ENCODE measurements around the gene QSOX2.

Gene QSOX2

GRCh38 chr9:136264441-136265405 lies 19.1 kb upstream of the QSOX2 start:
- DNase-seq: no peak

GRCh38 chr9:136264031-136264430 lies 18.4 kb upstream of the QSOX2 start:
- no peak for DNase-seq

- DNase-seq: no peak
These were observed 17.1 kb upstream of the QSOX2 start for GRCh38 chr9:136262671-136263178.

- DNase-seq: no peak
These were observed 16.2 kb upstream of the QSOX2 start for GRCh38 chr9:136261686-136262430.

GRCh38 chr9:136260936-136261472 lies 15.4 kb upstream of the QSOX2 start:
- DNase-seq: no peak

GRCh38 chr9:136260521-136260920 lies 14.9 kb upstream of the QSOX2 start:
- no peak for DNase-seq

- DNase-seq: no peak
These were observed 14.2 kb upstream of the QSOX2 start for GRCh38 chr9:136259836-136260235.

- no peak for DNase-seq
These were observed 13.9 kb upstream of the QSOX2 start for GRCh38 chr9:136259517-136259813.

GRCh38 chr9:136258786-136259516 lies 13.3 kb upstream of the QSOX2 start:
- DNase-seq: no peak

GRCh38 chr9:136258299-136258625 lies 12.7 kb upstream of the QSOX2 start:
- no peak for DNase-seq

- no peak for DNase-seq
These were observed 12.0 kb upstream of the QSOX2 start for GRCh38 chr9:136257381-136258298.

- no peak for DNase-seq
These were observed 10.6 kb upstream of the QSOX2 start for GRCh38 chr9:136255896-136256890.

- DNase-seq: no peak
These were observed 9.5 kb upstream of the QSOX2 start for GRCh38 chr9:136255166-136255538.

GRCh38 chr9:136254381-136255165 lies 9.0 kb upstream of the QSOX2 start:
- no peak for DNase-seq

GRCh38 chr9:136253246-136254130 lies 7.9 kb upstream of the QSOX2 start:
- DNase-seq: no peak

- DNase-seq: no peak
These were observed 7.2 kb upstream of the QSOX2 start for GRCh38 chr9:136252846-136253245.

GRCh38 chr9:136252281-136252680 lies 6.7 kb upstream of the QSOX2 start:
- no peak for DNase-seq

- no peak for DNase-seq
These were observed 5.9 kb upstream of the QSOX2 start for GRCh38 chr9:136251264-136252115.

Measured in SHP77 treated with DMSO at 0.1 percent for 48 hours (cell line).